Caco-2 (cell line): ENCODE measurements around the gene SLC12A8. TPM values are rescaled to one million over a fixed set of nuclear protein-coding genes. Genes with fewer than 3 reads are reported as not detected.

Experiments used
- BruUV-seq: library from RNA; stranded (reverse); fragments of 400-500 nt; replicated peaks from 2 replicates; lab custom pipeline; 2021; lab: Mats Ljungman, UMichigan
- CTCF ChIA-PET: fragments of 300-600 bp; sonication (Branson Sonifier 250); formaldehyde crosslinking; loops from one replicate; lab custom pipeline; 2022; ENCODE audit warnings: antibody characterized with exemption; lab: Charles Lee
- POLR2A ChIA-PET: fragments of 300-600 bp; sonication (Branson Sonifier 250); formaldehyde crosslinking; loops from one replicate; lab custom pipeline; 2022; ENCODE audit warnings: antibody characterized with exemption; lab: Charles Lee
- DNase-seq, 2 experiments: peaks; one replicate each; pipeline versions ENCODE4 v3.0.0 to v3.0.0-alpha.2; 2020 to 2022
- H3K27me3 ChIP-seq: replicated peaks from 2 replicates; pipeline ENCODE4 v1.6.0; 2011; ENCODE audit warnings: low read length; ENCODE audit not compliant: control insufficient read depth, insufficient read depth
- H3K36me3 ChIP-seq: 2 replicates; pipeline ENCODE4 v1.5.1; 2011; ENCODE audit warnings: low read length; ENCODE audit not compliant: control insufficient read depth, insufficient read depth
- H3K4me1 ChIP-seq: fragments of 250-450 bp; sonication (Bioruptor Pico); 2 replicates; pipeline ENCODE4 v1.5.1; 2020; ENCODE audit warnings: mild to moderate bottlenecking
- H3K4me3 ChIP-seq: 2 replicates; pipeline ENCODE4 v1.5.1; 2011; ENCODE audit warnings: low read depth, mild to moderate bottlenecking, control low read depth, low read length
- H3K9me3 ChIP-seq: fragments of 250-450 bp; sonication (Bioruptor Pico); 2 replicates; pipeline ENCODE4 v1.5.1; 2020; ENCODE audit warnings: mild to moderate bottlenecking, moderate library complexity
- H3K27ac Mint-ChIP-seq: one replicate; pipeline ENCODE4 v1.8.0; 2022; ENCODE audit warnings: mixed read lengths; ENCODE audit not compliant: unreplicated experiment
- H3K27me3 Mint-ChIP-seq: one replicate; pipeline ENCODE4 v1.8.0; 2022; ENCODE audit warnings: mixed read lengths; ENCODE audit not compliant: insufficient read depth, unreplicated experiment
- H3K36me3 Mint-ChIP-seq: one replicate; pipeline ENCODE4 v1.8.0; 2022; ENCODE audit warnings: mild to moderate bottlenecking, mixed read lengths; ENCODE audit not compliant: insufficient read depth, unreplicated experiment
- H3K4me1 Mint-ChIP-seq: one replicate; pipeline ENCODE4 v1.8.0; 2022; ENCODE audit warnings: low read depth, mixed read lengths; ENCODE audit not compliant: unreplicated experiment
- H3K4me3 Mint-ChIP-seq: one replicate; pipeline ENCODE4 v1.8.0; 2022; ENCODE audit warnings: mild to moderate bottlenecking, moderate library complexity, mixed read lengths; ENCODE audit not compliant: unreplicated experiment
- H3K9me3 Mint-ChIP-seq: one replicate; pipeline ENCODE4 v1.8.0; 2022; ENCODE audit warnings: mixed read lengths; ENCODE audit not compliant: unreplicated experiment
- intact Hi-C: fragments of 100-400 bp; cut with micrococcal nuclease; formaldehyde crosslinking; loops from one replicate; pipeline ENCODE4 v1.10.0; 2022; ENCODE audit not compliant: unreplicated experiment
- total RNA-seq: library from RNA; stranded (reverse); gene quantifications from 2 replicates; pipeline ENCODE4 v1.2.3, GENCODE V29; 2022
- TF ChIP-seq, protein P1 (sequence below), 2 experiments: fragments of 200-600 bp in 1 of 2; IDR thresholded peaks; 1 replicate in 1 of 2; 2 replicates in 1 of 2; pipeline versions ENCODE4 v1.5.1 to v1.8.0; 2011 to 2022; ENCODE audit warnings: antibody characterized with exemption in 1 of 2, control low read depth in 1 of 2, inconsistent platforms in 1 of 2, low read depth in 1 of 2, low read length in 1 of 2, mild to moderate bottlenecking in 1 of 2, moderate library complexity in 1 of 2; ENCODE audit not compliant: insufficient read depth in 1 of 2, severe bottlenecking in 1 of 2, unreplicated experiment in 1 of 2

The SLC12A8 gene
- total RNA-seq, 1 experiment from 2014 or later, result 23.3 TPM

DNA sequence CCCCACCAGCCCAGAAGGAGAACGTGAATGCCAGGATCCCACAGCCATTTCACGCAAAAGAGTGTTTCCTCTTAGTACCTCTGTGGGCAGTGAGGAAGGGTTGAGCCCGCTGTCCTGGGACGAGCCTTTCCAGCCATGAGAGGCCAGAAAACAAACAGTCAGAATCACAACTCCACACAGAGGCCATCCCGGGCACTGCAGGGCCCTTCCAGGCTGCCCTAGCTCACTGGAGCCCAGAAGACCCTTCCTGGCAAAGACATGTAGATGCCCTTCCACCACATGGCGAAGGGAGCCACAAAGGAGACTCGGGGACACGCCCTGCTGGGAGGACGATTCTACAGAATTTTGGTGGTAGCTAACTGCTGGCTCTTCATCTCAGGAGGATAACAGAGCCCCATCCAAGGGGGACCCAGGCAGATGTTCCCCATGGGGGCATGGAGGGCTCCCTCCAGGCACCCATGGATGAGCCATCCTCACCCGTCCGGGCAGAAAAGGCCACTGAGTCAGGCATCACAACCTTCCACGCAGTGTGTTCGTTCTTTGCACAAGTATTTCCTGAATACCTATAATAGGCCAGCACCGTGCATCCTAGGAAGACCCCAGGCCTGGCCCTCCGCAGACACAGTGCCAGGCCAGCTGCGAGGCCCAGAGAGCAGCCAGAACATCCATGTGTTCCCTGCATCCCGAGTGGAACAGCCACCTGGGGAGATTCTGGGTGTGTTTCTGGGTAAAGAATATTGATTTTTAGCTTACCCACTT is 47.2 kb downstream of the SLC12A8 start:
- Mint-ChIP-seq H3K4me3 (no peak overlapping the region), H3K27me3 (no peaks in the 10 kb centered on the region), H3K27ac (no peak overlapping the region), H3K4me1 (no peaks in the 10 kb centered on the region), H3K9me3 (no peaks in the 10 kb centered on the region), H3K36me3 (peaks cover 26% of the 10 kb centered on the region)
- POLR2A ChIA-PET, result no interaction called here
- TF ChIP-seq, protein P1, sequence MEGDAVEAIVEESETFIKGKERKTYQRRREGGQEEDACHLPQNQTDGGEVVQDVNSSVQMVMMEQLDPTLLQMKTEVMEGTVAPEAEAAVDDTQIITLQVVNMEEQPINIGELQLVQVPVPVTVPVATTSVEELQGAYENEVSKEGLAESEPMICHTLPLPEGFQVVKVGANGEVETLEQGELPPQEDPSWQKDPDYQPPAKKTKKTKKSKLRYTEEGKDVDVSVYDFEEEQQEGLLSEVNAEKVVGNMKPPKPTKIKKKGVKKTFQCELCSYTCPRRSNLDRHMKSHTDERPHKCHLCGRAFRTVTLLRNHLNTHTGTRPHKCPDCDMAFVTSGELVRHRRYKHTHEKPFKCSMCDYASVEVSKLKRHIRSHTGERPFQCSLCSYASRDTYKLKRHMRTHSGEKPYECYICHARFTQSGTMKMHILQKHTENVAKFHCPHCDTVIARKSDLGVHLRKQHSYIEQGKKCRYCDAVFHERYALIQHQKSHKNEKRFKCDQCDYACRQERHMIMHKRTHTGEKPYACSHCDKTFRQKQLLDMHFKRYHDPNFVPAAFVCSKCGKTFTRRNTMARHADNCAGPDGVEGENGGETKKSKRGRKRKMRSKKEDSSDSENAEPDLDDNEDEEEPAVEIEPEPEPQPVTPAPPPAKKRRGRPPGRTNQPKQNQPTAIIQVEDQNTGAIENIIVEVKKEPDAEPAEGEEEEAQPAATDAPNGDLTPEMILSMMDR (IDR thresholded peaks at IDR 0.05; ENCODE audit: insufficient read depth in 1 of 2, low read depth in 1 of 2, low read length in 1 of 2, severe bottlenecking in 1 of 2, unreplicated experiment in 1 of 2), result peak; percentile 31 to 55
- intact Hi-C loops, result no loop called here
- H3K4me1 ChIP-seq, result no peaks in the 10 kb centered on the region
- DNase-seq, result peak in 1 of 2 experiments; percentile 47
- no peak overlapping the region for H3K4me3 ChIP-seq
- H3K36me3 ChIP-seq, result no peaks in the 10 kb centered on the region
- BruUV-seq, result no TSS peak
- no peaks in the 10 kb centered on the region for H3K27me3 ChIP-seq
- CTCF ChIA-PET, result interaction anchor here (1.4 kb wide), 1 partner anchor 102 kb away, joined by 3 read pairs; no protein-coding TSS in a partner anchor
- no peaks in the 10 kb centered on the region for H3K9me3 ChIP-seq

DNA sequence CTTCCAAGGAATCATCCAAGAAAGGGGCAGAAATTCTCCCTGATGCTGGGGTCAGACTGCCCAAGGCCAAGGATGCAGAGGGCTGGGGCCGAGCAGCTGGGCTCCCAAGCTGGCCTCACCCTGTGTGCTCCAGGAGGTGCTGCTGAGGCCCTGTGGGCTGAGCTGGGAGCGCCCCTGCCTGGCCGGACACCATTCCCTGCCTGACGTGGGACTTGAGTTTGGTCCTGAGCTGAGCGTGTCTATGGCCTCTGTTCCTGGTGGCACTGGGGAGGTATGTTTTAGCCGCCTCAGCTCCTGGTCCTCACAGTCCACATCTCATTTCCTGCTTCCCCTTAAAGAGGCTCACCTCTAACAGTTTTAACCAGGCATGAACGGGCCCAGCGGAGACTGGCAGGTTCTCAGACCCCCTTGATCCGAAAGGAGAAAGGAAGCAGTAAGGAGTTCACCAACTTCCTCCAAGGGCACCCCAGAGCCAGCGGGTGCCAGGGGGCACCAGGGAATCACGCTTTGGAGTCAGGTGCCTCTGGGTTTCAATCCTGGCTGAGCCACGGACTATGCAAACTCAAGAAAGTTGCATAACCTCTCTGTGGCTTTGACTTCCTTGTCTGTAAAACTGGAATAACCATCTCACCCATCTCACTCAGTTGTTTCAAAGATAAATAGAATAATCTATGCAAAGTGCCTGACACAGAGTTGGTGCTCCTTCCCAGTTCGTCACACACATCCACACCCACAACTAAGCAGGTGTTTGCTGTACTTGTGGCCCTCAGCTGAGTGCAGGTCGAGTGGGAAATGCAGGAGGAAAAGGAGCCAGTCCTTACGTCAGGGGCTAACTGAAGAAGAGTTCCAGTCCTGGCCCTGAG is 48.6 kb downstream of the SLC12A8 start:
- no TSS peak for BruUV-seq
- CTCF ChIA-PET, result interaction anchor here (1.4 kb wide), 1 partner anchor 101 kb away, joined by 3 read pairs; no protein-coding TSS in a partner anchor
- peak in 1 of 2 experiments; percentile 26 for DNase-seq
- Histone ChIP-seq H3K9me3 (no peaks in the 10 kb centered on the region), H3K4me3 (no peak overlapping the region), H3K4me1 (no peaks in the 10 kb centered on the region), H3K27me3 (no peaks in the 10 kb centered on the region), H3K36me3 (no peaks in the 10 kb centered on the region)
- no peaks in the 10 kb centered on the region for H3K9me3 Mint-ChIP-seq
- TF ChIP-seq, protein P1 (IDR thresholded peaks at IDR 0.05; ENCODE audit: insufficient read depth in 1 of 2, low read depth in 1 of 2, low read length in 1 of 2, severe bottlenecking in 1 of 2, unreplicated experiment in 1 of 2), result no peak
- no peak overlapping the region for H3K27ac Mint-ChIP-seq
- intact Hi-C loops, result no loop called here
- POLR2A ChIA-PET, result no interaction called here
- no peaks in the 10 kb centered on the region for H3K27me3 Mint-ChIP-seq
- H3K36me3 Mint-ChIP-seq, result peaks cover 15% of the 10 kb centered on the region
- no peak overlapping the region for H3K4me3 Mint-ChIP-seq
- no peaks in the 10 kb centered on the region for H3K4me1 Mint-ChIP-seq

- Mint-ChIP-seq H3K9me3 (no peaks in the 10 kb centered on the region), H3K36me3 (peaks cover 14% of the 10 kb centered on the region), H3K4me1 (peaks cover 7% of the 10 kb centered on the region), H3K27me3 (no peaks in the 10 kb centered on the region), H3K4me3 (no peak overlapping the region), H3K27ac (no peak overlapping the region)
- BruUV-seq, result no TSS peak
- Histone ChIP-seq H3K4me1 (no peaks in the 10 kb centered on the region), H3K36me3 (no peaks in the 10 kb centered on the region), H3K4me3 (no peak overlapping the region), H3K27me3 (no peaks in the 10 kb centered on the region), H3K9me3 (no peaks in the 10 kb centered on the region)
- intact Hi-C loops, result no loop called here
- DNase-seq, result no peak
- ChIA-PET CTCF (no interaction called here), POLR2A (no interaction called here)
- TF ChIP-seq, protein P1 (IDR thresholded peaks at IDR 0.05; ENCODE audit: insufficient read depth in 1 of 2, low read depth in 1 of 2, low read length in 1 of 2, severe bottlenecking in 1 of 2, unreplicated experiment in 1 of 2), result no peak
These were observed 50.8 kb downstream of the SLC12A8 start for GRCh38 chr3:125161607-125162219.
